ENCODE data around the gene FYCO1.

The FYCO1 gene

DNA sequence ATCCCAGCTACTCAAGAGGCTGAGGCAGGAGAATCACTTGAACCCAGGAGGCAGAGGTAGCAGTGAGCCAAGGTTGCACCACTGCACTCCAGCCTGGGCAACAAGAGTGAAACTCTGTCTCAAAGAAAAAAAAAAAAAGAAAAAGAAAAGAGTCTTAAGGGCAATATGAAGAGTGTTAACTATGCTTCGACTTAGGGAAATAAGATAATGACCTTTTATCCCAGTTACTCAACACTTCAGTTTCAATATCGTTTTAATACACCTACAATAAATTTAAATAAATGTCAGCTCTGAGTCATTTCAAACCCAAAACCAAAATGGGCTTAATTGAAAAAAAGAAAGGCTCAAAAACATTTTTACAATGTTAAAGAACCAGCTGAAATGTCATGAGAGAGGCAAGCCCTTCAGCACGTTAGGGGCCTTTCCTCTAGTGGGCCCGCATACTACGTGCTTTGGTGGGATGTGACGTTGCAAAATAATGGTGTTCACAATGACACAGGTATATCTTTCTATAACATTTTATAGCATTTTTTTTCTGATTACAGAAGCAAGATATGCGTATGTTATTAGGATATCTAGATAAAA, 15.3 kb downstream of the FYCO1 start:
- TF ChIP-seq GATA2 (IDR thresholded peaks at IDR 0.05; ENCODE audit: low read depth, low read length) (no peak), GATA3 (IDR thresholded peaks at IDR 0.05; ENCODE audit: low read depth, low read length) (no peak)

DNA sequence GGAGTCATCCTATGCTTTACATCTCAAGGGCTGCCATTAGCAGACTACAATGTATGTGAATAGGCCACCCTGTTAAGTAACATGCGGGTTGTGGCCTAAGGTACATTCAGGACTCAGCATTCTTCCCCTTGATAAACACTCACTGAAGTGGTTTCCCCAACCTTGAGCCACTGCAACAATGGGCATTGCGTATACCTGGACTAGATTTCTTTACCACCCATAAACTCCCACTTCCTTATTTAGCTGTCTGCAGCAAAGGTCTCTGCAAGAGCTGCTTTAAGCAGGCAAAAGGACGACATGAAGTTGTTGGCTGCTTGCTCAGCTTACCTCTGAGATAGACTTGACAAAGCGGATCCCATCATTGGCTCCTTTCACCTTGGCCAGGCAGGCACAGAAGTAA, 16.2 kb downstream of the FYCO1 start:
- no peak for TF ChIP-seq GATA2 (IDR thresholded peaks at IDR 0.05; ENCODE audit: low read depth, low read length)
- no peak for TF ChIP-seq GATA3 (IDR thresholded peaks at IDR 0.05; ENCODE audit: low read depth, low read length)

DNA sequence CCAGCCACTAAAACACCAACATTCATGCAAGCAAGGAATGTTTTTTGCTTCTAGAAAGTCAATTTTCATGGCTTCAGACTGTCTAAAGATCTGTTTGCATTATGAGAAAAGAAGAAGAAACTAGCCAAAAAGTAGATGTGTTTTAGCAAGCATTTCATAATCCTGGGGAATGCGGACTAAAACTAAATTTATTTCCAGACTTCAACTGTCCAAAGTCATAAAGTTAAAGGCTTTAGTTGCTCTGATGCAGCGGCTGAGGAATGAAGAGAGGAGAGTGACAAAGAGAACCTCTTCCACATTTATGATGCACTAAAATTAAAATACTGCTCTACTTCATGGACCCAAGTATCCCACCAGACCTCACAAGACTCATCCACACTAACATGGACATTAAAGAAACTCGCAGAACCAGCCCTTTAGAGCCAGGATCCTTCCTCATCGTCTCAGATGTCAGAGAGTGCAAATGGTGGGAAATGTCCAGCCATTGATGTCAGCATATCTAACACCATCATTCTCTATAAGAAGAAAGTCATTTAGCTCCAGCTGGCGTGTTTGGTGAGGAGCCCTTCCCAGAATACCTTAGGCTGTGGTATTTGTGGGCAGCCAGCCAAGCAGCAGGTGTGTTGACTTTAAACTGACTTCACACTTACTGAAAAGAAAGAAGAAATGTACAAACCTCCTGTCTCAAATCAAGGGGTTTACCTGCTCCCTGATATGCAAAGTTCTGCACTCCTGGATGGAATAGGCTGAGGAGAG, 17.4 kb downstream of the FYCO1 start:
- TF ChIP-seq GATA3 (IDR thresholded peaks at IDR 0.05; ENCODE audit: low read depth, low read length) = no peak
- TF ChIP-seq GATA2 (IDR thresholded peaks at IDR 0.05; ENCODE audit: low read depth, low read length) = no peak

- TF ChIP-seq GATA3 (IDR thresholded peaks at IDR 0.05; ENCODE audit: low read depth, low read length) (no peak), GATA2 (IDR thresholded peaks at IDR 0.05; ENCODE audit: low read depth, low read length) (no peak)
Observed at GRCh38 chr3:45976191-45977091, 19.2 kb downstream of the FYCO1 start.

- TF ChIP-seq GATA3 (IDR thresholded peaks at IDR 0.05; ENCODE audit: low read depth, low read length) = no peak
- no peak for TF ChIP-seq GATA2 (IDR thresholded peaks at IDR 0.05; ENCODE audit: low read depth, low read length)
Observed at GRCh38 chr3:45975686-45976085, 19.9 kb downstream of the FYCO1 start.

- TF ChIP-seq GATA2 (IDR thresholded peaks at IDR 0.05; ENCODE audit: low read depth, low read length) (no peak), GATA3 (IDR thresholded peaks at IDR 0.05; ENCODE audit: low read depth, low read length) (no peak)
Observed at GRCh38 chr3:45974686-45975085, 20.9 kb downstream of the FYCO1 start.

- TF ChIP-seq GATA2 (IDR thresholded peaks at IDR 0.05; ENCODE audit: low read depth, low read length) (no peak), GATA3 (IDR thresholded peaks at IDR 0.05; ENCODE audit: low read depth, low read length) (no peak)
Observed at GRCh38 chr3:45972534-45973402, 22.9 kb downstream of the FYCO1 start.

GRCh38 chr3:45969953-45970352, 25.7 kb downstream of the FYCO1 start:
- TF ChIP-seq GATA2 (IDR thresholded peaks at IDR 0.05; ENCODE audit: low read depth, low read length) (no peak), GATA3 (IDR thresholded peaks at IDR 0.05; ENCODE audit: low read depth, low read length) (no peak)

DNA sequence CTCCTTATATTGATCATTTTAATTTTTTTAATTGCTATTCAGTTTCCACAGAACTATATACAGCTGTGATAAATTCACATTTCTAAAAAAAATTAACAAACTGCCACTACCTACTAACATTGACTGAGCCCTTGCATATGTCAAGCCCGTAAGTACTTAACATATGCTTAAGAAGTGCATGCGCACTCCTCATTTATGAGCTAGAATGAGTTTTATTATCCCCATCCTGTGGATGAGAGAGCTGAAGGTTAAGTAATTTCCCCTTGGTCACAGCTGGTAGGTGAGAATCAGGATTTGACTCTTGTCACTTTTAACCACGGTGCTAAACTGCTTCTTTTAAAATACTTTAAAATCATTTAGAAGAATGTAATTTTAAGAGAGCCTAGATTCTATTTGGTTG, 26.5 kb downstream of the FYCO1 start:
- TF ChIP-seq GATA3 (IDR thresholded peaks at IDR 0.05; ENCODE audit: low read depth, low read length) (no peak), GATA2 (IDR thresholded peaks at IDR 0.05; ENCODE audit: low read depth, low read length) (no peak)

DNA sequence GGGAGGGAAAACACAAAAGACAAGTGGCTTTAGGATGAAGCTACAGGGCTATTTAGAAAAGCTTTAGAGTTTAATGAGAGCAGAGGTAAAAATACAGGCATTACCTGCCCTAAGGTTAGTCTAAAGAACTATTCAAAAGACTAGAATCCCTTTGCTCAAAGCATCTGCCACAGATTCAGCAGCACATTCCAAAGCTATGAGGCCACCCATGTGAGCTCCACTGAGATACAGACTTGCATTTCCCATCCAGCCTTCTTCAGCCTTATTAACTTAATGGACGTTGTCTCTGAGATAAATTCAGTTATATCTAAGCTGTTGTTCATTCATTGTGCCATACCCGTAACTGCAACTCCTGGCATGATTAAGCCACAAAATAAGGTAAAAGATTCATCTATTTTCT, 26.9 kb downstream of the FYCO1 start:
- no peak for TF ChIP-seq GATA2 (IDR thresholded peaks at IDR 0.05; ENCODE audit: low read depth, low read length)
- no peak for TF ChIP-seq GATA3 (IDR thresholded peaks at IDR 0.05; ENCODE audit: low read depth, low read length)

DNA sequence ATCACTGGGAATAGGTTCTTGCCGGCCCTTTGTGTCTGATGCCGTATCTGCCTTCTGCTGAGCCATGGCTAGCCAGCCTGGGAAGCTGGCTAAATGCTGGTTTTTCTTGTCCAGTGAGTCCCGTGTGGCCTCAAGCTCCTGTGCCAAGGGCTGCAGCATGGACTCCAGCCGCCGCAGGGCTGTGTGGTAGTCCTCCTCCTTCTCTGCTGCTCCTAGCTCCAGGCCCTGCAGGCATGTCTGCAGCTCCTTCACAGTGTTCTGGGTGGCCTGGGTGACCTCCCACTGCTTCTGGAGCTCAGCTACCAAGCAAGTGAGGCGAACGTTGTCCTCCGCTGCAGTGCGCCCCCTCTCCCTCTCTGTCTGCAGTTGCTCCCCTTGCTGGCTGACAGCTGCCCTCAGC, 27.5 kb downstream of the FYCO1 start:
- TF ChIP-seq GATA3 (IDR thresholded peaks at IDR 0.05; ENCODE audit: low read depth, low read length) (no peak), GATA2 (IDR thresholded peaks at IDR 0.05; ENCODE audit: low read depth, low read length) (no peak)

GRCh38 chr3:45967724-45968123, 27.9 kb downstream of the FYCO1 start:
- TF ChIP-seq GATA3 (IDR thresholded peaks at IDR 0.05; ENCODE audit: low read depth, low read length) (no peak), GATA2 (IDR thresholded peaks at IDR 0.05; ENCODE audit: low read depth, low read length) (no peak)

- no peak for TF ChIP-seq GATA3 (IDR thresholded peaks at IDR 0.05; ENCODE audit: low read depth, low read length)
- TF ChIP-seq GATA2 (IDR thresholded peaks at IDR 0.05; ENCODE audit: low read depth, low read length) = no peak
Observed at GRCh38 chr3:45966950-45967640, 28.5 kb downstream of the FYCO1 start.
